GM19328 (cell line): ENCODE results near the gene ATXN10.

Source experiments
- ATAC-seq: cut with Tn5 transposase; IDR thresholded peaks from one replicate; pipeline ENCODE4 v1.9.1; 2021; ENCODE audit warnings: mild to moderate bottlenecking, moderate library complexity; ENCODE audit not compliant: unreplicated experiment

Gene ATXN10

GRCh38 chr22:45845076-45845487, 173.4 kb downstream of the ATXN10 start:
- ATAC-seq: no peak

- ATAC-seq: no peak
Observed at GRCh38 chr22:45846952-45847351, 175.3 kb downstream of the ATXN10 start.

GRCh38 chr22:45848904-45849303, 177.3 kb downstream of the ATXN10 start:
- no peak for ATAC-seq

DNA sequence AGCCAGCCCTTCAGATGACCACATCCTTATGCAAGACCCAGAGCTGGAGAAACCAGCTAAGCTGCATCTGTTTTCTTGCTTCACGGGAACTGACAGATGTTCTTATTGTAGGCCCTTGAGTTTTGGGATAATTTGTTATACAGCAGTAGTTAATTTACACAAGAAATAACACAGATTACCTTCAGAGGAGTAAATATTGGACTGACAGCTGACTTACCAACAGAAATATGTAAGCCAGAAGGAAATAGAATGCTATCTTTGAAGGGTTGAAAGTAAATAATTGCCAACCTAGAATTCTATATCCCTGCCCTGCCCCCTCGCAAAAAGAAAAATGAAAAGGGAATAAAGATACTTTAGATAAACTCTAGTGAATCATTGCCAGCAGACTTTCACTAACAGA, 181.2 kb downstream of the ATXN10 start:
- no peak for ATAC-seq

DNA sequence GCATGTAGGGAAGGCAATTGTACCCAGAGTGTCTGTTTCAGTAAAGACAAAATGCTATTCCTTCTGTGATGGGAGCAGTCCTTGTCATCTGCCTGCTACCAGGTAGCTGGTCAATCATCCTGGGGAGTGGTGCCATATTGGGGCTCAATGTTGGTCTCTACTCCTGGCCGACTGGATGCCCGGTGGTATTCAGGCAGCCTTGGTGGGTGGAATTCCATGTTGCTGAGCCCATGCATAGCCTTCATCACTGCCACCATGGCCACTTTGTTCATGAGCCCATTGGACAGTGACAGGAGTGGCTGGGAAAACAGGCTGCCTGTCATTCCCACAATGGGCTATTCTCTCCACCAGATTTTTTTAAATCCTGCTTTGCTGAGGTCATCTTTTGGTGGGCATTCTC, 184.3 kb downstream of the ATXN10 start:
- ATAC-seq: no peak

GRCh38 chr22:45857519-45857918, 185.9 kb downstream of the ATXN10 start:
- ATAC-seq: no peak

GRCh38 chr22:45859231-45860161, 187.9 kb downstream of the ATXN10 start:
- no peak for ATAC-seq

DNA sequence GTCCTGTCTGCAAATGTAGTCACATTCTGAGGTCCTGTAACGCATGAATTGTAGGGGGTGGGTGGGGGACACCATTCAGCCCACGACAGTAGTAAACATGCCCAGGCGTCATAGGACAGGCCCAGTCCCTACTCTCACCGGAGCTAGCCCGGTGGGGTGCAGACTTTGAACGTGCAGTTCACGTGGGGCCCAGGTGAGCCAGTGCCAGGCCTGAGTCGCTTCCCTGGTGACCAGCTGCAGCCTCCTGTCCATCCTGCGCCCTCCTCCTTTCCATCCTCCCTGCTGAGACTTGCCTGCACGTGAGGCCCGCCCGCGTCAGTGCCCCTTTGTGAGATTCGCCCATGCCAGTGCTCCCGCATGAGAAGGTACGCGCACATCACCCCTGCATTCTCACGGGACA, 188.6 kb downstream of the ATXN10 start:
- no peak for ATAC-seq

- ATAC-seq: no peak
Observed at GRCh38 chr22:45861259-45861658, 189.6 kb downstream of the ATXN10 start.

- no peak for ATAC-seq
Observed at GRCh38 chr22:45863981-45864751, 192.5 kb downstream of the ATXN10 start.

GRCh38 chr22:45864959-45865476, 193.4 kb downstream of the ATXN10 start:
- ATAC-seq: no peak

- ATAC-seq: no peak
Observed at GRCh38 chr22:45865561-45866125, 194.0 kb downstream of the ATXN10 start.

GRCh38 chr22:45866126-45866645, 194.6 kb downstream of the ATXN10 start:
- ATAC-seq: no peak

- ATAC-seq: no peak
Observed at GRCh38 chr22:45866646-45867117, 195.0 kb downstream of the ATXN10 start.

DNA sequence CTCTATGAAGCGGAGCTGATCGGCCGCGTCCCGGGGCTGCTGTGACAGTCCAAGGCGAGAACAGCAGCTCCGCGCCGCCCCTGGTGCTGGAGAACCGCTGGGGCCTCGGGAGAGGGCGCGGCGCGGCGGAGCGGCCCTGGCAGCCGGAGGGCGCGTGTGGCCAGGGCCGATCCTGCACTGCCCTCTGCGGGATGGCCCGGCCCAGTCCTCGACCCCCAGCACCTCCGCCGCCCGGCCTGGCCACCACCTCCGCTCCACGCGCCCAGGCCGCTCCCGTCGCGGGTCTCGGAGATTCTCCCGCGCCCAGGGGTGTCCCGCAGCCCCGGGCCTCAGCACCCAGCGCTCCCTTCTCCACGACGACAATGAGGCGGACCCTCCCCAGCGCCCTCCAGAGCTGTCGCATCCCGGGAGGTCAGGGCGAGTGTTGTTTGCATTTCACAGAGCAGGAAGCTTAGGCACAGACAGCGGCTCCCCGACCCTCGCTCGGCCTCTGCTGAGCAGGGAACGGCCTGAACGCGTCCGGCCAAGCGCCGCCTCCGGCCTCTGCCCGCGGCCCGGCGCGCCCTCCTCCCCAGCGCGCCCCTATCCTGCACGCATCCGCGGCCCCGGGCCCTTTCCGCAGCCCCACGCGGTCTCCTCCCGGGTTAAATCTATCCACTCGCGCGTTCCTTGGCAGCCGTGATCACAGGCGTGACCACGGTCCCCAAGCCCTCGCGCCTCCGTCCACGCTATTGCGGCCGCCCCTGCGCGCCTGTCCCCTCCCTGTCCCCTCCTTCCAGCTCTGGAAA, 195.7 kb downstream of the ATXN10 start:
- no peak for ATAC-seq

- no peak for ATAC-seq
Observed at GRCh38 chr22:45867906-45868555, 196.4 kb downstream of the ATXN10 start.

- ATAC-seq: no peak
Observed at GRCh38 chr22:45868571-45869339, 197.1 kb downstream of the ATXN10 start.

GRCh38 chr22:45869340-45869847, 197.8 kb downstream of the ATXN10 start:
- no peak for ATAC-seq

DNA sequence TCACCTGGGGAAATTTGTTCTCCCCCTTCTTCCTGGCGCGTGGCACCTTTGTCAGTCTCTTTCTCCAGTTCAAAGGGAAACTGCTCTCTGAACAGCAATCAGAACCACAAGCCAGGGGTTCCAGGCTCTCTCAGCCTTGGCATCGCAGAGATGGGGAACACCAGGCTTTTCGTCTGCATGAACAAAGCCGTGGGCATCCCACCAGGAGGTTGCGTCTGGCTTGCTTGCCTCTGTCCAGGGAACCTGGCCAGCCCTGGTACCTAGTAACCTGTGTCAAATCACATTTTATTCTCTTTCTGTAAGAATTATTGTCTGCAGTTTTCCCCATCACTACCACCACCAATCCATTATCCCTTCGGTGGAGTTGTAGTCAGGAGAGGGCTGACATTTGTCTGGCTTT, 198.4 kb downstream of the ATXN10 start:
- ATAC-seq: no peak
